NCI-H146 treated with DMSO at 0.1 percent for 48 hours (cell line): ENCODE results near the gene CD247.

Experiments
- DNase-seq: peaks from one replicate; lab custom pipeline; 2025; ENCODE audit not compliant: unreplicated experiment; lab: John Stamatoyannopoulos, UW

CD247 gene

DNA sequence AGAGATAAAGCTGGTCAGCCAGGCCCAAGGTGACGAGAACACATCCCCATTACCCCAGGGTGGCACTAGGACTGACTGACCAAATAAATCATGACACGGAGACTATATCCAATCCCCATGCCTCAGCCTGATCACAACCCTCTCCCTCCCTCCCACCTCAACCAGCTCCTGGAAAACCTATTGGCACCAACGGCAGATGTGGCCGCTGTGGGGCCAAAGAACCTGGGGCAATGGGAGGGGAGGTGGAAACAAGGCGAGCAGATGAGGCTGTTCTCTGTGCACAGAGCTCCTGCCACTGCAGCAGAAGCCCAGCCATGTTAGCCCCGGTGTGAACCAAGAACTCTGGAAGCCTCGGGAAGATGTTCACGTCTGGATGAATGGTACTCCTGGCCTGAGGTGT lies 77.6 kb downstream of the CD247 start:
- no peak for DNase-seq

DNA sequence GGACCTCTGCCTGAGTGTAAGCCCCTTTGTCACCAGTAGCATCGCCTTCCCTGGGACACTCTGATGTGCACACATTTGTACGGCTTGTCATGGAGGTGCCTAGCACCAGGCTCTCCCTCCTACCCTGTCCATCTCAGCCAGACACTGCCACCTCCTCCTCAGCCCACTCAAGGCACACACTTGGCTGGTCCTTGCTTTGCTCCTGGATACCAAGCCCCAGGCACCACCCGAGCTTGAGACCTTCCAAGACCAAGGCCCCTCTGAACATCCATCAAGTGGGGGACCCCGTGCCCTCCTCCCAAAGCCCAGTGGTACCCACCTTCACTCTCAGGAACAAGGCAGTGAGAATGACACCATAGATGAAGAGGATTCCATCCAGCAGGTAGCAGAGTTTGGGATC lies 78.0 kb downstream of the CD247 start:
- DNase-seq: no peak

DNA sequence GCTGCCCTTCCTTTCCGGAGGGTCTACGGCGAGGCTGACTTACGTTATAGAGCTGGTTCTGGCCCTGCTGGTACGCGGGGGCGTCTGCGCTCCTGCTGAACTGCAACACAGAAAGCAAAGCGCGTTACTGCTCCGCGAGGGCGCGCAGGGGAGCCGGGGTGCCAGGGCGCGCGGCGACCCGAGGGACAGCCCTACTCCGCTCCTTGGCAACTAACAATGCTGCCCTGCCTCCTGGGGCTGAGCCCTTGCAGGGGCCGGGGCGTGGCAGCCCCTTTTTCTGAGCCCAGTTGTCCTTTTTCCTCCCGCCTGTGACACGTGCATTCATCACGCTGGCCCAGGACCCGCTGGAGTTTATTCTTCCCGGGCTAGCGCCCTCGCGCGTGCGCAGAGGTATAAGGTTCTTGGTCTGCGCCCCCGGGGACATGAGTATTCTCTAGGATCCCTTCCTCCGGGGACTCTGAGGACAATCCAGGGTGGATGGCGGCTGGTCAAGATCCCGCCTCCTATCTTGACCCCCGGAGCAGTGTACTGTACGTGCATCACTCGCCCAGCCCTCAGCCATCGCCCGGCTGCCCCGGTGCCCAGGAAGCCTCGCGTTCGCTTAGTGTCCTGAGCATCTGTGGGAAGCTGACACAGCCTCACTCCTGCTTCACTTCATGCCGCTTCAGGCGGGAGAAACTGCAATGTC lies 78.9 kb downstream of the CD247 start:
- peak; percentile 35 for DNase-seq

DNA sequence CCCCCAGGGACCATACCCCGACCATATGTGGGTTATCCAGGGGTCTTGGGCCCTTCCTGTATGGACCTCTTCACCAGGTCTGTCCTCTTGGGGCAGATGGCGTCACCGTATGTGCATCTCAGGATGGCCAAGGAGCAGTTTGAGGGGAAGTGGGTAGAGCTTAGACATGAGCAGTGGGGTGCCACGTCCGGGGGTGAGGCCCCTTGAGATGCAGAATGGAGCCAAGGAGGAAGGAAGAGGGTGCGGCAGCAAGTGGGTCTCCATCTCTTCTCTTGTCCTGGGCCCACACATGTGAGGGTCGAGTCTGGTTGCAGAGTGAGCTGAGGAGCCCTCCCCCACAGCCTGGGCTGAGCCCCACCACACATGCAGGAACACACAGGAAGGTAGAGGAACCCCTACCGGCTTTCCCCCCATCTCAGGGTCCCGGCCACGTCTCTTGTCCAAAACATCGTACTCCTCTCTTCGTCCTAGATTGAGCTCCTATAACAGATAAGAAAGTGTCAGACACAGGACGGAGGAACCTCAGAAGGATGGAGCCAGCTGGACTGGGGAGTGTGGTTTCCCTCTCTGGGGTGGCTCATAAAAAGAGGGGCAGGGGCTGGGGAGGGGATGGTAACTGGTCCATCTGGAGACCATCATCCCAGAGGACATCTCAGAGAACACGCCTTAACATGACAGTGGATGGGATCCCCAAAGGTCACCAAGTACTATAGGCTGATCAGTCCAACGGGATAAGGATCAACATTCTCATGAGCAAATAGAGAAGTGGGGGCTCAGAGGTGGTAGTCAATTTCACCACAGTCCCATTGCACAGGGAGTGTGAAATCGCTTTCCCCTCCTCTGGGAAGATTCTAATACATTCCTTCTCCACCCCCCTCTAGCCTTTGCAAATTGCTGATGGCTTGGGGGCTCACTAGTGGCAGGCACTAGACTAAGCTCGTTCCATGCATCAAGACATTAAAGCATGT lies 79.9 kb downstream of the CD247 start:
- no peak for DNase-seq

DNA sequence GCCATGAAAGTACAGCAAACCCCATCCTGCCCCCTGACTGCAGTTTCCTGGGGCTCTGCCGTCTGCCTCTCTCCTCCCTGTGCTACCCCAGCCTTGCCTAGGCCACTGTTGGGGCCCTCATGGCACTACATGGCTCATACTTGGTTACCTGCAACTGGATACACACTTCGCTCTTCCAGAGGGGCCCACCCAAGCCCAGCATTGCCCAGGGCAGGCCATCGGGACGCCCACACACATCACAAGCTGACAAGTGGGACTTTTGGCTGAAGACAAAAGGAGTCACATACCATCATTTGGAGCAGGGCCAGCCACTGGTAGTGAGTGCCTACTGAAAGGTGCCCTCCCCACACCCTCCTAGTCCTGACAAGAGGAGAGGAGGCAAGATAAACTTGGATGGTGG lies 82.8 kb downstream of the CD247 start:
- no peak for DNase-seq

DNA sequence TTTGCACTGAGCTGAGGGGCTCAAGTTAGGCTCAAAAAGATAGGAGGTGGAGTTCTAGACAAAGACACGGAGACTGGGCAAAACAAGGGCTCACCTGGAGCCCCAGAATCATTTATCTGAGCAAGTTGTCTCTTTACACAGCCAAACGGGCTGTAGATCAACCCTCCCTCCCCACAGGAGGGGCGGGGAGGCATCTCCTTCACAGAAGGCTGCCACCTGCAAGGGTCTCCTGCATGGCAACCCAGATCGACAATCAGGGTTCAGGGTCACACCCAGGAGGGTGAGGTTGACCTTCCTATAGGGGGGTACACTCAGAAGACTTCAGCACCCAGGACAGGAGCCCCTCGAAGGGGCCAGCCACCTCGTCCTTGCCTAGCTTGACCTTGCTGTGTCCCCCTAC lies 84.0 kb downstream of the CD247 start:
- no peak for DNase-seq

DNA sequence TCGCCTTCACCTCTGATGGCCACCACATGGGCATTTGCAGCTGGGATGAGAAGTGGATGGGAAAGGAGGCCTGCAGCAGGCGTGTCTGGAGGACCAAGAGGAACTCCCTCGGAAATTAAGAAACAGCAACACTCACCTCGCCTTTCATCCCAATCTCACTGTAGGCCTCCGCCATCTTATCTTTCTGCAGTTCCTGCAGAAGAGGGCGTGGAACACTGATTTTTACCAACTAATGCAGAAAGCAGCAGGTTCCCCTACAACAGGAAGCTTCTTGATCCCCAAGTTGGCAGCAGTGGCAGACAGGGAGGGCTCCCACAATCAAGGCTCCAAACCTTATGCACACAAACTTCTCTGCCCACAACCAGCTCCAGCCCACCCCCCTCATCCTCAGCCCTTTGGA lies 84.4 kb downstream of the CD247 start:
- no peak for DNase-seq

DNA sequence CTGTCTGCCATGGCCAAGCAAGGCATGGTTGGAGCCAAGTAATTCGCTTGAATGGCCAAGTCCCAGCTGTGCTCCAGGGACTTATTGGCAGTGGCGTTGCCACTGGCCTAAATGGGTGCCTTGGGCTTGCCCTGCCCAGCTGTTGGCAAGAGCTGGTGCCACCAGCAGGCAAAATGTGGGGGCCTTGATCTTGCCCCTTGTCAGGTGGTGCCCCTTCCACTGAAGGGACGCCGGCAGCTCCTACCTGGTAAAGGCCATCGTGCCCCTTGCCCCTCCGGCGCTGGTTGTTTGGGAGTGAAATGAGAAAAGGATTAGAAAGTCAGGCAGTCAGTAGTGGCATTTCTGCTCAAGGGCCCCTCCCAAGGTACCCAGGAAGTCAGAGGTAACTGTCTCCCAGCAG lies 85.5 kb downstream of the CD247 start:
- DNase-seq: no peak

DNA sequence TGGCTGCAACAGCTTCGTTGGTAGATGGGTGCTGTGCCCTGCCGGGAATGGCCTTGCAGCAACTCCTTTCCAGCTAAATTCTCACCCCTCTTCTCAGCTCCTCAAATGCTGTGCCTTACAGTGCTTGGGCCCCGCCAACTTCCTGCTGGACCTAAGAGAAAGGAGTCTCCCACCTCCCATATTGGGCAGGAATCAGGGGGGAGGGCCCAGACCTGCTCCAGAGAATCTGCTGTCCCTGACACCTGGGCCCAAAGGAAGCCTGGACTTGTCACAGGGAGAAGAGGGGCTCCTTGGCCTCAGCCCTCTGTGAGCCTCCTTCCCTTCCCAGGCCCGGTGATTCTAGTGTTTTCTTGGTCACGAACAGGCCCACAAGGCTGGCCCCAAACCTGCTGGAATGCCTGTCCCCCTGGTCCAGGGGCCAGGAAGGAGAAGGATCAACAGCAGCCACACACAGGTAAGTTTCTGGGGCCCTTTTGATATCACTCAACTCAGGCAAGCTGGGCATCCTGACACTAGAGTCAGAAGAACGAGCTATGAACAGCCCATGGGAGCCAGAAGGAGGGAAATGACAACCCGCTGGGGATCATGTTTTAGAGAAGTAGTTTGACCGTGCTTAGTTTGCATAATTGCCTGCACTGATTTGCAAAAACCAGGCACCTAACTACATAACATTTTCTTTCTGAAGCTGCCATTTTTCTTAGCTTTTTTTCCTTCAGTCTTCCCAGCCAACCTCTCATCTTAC lies 86.2 kb downstream of the CD247 start:
- no peak for DNase-seq

DNA sequence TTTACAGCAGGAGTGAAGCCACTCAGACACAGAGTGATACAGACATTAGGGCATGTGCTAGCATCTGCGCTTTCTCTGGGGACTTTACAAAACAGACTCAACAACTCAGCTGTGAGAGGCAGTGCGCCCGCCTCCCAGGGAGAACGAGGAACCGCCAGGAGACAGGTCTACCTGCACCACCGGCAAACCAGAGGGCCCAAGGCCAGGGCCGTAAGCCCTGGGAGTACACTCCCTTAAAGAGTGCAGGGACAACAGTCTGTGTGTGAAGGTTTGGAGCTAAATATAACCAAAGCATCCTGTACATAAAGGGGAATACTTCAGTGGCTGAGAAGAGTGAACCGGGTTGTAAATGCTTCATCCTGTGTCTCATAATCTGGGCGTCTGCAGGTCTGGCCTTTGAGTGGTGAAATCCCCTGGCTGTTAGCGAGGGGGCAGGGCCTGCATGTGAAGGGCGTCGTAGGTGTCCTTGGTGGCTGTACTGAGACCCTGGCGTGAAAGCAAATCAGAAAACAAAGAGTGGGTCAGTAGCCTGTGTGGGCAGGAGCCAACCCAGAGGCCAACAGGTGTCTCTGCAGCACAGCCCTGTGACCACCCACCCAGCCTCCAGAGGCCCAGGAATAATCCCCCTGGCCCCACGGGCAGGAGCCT lies 86.9 kb downstream of the CD247 start:
- DNase-seq: no peak

DNA sequence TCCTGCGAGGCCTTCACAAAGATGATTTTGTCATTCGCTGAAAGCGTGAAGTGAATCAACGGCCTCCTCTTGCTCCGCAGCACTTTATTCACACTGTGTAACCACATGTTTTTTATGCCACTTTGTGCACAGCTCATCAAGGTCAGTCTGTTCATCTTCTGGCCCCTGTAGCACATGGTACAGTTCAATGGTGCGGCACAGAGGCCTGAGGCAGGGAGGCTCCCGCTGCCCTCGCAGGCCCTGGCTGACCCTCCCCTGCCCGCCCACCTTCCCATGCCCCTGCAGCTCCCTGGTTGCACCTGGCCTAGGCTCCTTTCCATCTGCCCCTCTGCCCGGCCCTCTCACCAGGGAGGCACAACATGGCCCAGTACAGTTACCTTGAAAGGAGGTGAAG lies 87.5 kb downstream of the CD247 start:
- DNase-seq: no peak

DNA sequence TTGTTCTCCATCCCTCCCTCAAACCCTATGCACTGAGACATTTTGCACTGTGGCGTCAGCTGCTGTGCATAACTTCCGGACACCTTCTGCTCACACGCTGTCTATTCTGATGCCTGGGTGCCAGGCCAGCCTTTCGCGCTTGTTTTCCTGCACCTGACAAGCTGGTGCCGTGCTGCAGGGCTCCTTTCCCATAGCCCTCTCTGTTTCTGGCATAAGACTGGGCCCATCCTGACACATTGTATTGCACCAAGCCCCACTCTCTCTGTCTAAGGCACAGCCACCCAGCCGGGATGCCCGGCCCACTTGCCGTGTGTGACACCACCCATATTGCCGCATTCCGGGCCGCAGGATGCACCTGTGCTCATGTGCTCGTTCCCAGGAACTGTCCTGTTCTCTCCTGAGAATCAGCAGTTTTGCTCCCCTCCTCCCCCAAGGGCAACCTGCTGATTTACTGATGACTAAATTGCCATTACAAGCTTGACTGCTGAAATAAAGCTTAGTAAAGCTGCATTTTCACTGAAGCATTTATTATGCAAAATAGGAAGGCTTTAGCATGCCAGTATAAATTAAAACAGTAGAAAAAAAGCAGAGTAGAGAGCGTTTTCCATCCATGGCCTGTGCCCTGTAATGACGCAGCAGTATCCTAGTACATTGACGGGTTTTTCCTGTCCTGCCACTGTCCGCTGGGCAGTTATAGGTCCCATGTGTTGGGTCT lies 88.0 kb downstream of the CD247 start:
- DNase-seq: no peak

DNA sequence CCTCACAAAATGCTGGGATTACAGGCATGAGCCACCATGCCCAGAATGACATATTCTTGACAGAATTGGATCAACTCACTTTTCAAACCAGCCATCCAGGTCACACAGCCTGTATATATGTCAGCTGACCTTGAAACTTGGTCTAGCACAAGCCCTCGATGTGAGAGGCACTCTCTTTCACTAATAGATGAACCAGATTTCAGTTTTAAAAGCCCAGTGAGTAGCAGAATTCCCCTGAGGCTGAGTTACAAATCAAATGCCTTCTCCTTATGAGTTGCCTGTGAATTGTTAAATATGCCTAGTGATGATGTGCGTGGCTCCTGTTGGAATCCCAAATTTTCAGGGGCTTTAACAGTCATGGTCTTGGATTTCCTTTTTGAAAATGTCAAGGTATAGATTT lies 88.7 kb downstream of the CD247 start:
- no peak for DNase-seq

DNA sequence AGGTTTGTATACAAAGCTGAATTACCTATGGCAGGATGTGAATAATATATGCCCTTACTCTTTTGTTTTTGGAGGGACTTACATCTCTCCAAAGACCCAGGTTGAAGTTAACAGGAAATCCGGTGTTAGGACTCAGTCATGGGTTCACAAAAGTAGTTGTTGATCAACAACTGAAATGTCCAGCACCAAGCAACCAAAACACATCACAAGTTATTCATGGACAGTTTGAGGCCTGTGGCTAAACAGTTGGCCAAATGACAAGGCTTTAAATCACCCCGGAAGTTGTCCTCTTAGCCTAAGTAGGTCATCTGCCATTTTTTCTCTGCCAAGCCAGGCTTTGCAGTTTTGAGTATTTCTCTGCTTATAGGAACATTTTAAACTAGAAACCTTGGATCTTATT lies 89.9 kb downstream of the CD247 start:
- DNase-seq: no peak

DNA sequence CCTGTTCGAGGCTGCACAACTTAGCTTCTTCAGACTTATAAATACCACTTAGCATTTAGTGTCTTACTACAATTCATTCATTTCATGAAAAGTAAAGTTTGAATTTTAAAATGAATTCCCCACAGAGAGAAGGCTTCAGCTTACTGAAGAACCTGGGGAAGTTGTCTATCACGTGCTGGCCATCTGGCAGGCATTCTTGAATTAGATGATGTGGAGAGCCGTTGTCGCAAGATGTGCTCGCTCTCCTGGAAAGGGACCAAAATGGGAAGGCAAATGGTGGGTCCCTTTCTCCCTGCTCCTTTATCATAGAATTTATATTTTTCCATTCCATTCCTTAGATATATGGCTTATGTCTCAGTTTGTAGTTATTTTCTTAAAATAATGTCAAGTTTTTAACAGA lies 90.5 kb downstream of the CD247 start:
- DNase-seq: no peak

DNA sequence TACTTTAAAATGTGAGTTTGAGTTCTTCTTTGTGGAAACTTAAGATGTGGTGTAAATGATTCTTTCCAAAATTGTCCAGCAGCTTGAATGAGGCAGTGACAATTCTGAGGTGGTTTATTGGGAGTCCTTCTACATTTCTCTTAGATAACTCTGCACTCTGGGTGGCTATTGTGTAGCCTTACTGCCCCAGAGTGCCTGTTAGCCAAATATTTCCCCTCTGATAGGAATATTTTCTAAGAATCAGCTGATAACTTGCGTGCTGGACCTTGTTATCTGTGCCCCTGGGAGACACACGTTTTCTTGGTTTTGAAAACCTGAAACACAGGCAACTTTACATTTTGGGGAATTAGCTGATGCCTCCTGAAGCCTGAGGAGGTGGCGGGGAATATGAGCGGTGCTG lies 91.6 kb downstream of the CD247 start:
- DNase-seq: no peak

DNA sequence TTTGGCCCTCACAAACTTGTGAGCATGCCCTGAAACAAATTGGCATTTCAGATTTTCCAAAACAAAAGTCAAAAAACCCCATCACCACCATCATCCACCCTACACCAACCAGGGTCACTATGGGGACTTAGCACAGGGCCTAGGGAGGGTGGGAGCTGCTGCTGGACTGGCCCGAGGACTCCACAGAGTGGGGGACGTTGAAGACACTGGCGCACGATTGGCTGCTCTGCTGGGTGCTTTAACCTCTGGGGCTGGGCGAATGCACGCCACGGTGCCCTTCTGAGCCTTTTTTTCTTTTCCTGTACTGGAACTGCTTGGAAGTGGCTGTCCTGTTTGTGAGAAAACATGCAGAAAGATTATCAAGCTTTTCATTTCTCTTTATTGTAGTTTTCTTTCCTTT lies 92.8 kb downstream of the CD247 start:
- DNase-seq: no peak

DNA sequence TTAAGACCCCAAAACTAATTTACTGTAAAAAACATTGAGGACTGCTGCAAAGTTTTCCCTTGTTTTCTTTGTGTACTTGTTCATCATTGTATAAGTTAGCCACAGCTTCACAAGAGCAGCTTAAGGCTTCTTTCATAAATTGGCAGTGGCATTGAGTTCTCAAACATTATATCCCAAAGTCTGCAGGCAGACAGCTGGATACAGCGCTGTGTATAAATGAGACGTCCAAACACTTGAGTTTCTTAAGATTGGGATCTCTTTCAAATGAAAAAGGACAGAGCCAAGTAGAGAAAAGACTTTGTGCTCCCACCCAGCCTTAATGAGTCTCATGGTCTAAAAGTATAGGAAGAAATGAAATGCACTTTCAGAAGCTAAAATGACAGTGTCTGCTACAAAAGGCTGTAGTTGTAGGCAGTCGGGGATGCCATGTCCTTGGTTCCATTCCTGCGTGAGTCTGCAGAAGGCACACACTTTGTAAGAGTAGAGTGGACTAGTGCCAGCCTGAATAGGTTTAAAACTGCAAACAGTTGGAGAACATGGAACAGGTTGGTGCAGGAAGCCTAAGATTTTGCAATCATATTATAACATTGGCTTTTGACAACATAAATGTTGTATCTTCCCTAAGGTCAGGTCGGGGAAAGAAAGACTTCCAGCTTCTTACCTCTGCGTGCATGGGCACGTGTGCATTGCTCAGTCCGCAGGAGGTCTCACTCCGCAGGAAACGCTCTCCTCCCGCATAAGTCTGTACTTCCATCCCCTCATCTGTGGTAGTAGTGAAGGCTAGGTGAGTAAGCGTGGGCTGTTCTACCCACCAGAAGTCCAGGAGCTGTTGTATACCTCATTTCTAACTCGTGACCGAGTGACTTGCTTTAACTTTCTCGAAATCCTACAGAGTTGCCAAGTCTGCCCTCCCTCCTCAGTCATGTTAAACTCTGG lies 94.4 kb downstream of the CD247 start:
- DNase-seq: no peak

DNA sequence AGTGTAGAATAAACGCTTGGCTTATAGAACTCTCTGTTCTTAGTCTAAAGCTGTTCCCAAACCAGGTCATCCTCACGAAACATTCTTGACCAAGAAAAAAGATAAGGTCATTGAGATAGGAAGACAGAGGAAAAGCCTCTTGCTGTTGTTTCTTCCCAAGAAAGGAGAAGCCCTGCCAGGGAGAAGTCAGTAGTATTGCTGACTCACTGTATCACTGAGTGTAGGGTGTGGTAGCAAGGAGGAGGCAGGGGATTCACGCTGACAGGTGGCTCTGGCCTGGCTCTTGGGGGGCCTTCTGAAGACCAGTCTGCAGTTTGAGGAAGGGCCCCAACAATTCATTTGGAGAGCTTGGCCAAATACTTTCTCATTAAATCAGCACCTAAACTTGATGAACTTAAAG lies 97.8 kb downstream of the CD247 start:
- DNase-seq: no peak

DNA sequence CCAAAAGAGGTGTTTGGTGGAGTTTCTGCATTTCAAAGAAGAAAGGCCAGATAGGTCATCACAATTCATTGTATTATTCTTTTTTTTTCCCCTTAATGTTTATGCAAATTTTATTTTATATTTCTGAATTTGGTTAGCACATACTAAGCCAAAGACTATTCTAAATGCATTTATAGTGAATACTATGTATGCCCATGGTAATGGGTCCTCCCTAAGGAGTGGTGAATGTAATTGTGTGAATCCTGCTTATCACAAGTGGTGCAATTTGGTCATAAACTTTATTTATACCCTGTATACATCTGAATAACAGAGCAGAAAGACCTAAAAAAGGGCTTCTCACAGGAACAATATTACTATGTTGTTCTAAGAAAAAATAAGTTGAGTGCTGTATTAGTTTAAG lies 99.1 kb downstream of the CD247 start:
- DNase-seq: no peak
